ENCODE results near the gene RALGDS.
"Not testable (repeated sequence)": the region's sequence is repeated elsewhere in the genome, so short reads cannot be mapped to it uniquely, and the experiment has no call there.

Gene RALGDS

GRCh38 chr9:133088146-133088750, 32.8 kb downstream of the RALGDS start:
- no peak for DNase-seq (ENCODE audit: low spot score)

- DNase-seq (ENCODE audit: low spot score): no peak
These were observed 33.5 kb downstream of the RALGDS start for GRCh38 chr9:133087429-133088145.

- DNase-seq (ENCODE audit: low spot score): no peak
These were observed 34.1 kb downstream of the RALGDS start for GRCh38 chr9:133086894-133087293.

- DNase-seq (ENCODE audit: low spot score): not testable (repeated sequence)
These were observed 34.7 kb downstream of the RALGDS start for GRCh38 chr9:133086212-133086860.

- DNase-seq (ENCODE audit: low spot score): not testable (repeated sequence)
These were observed 37.4 kb downstream of the RALGDS start for GRCh38 chr9:133083688-133084087.

- not testable (repeated sequence) for DNase-seq (ENCODE audit: low spot score)
These were observed 38.9 kb downstream of the RALGDS start for GRCh38 chr9:133081957-133082644.

- not testable (repeated sequence) for DNase-seq (ENCODE audit: low spot score)
These were observed 40.0 kb downstream of the RALGDS start for GRCh38 chr9:133080786-133081779.

GRCh38 chr9:133080161-133080560, 40.9 kb downstream of the RALGDS start:
- DNase-seq (ENCODE audit: low spot score): no peak

GRCh38 chr9:133078486-133078885, 42.6 kb downstream of the RALGDS start:
- DNase-seq (ENCODE audit: low spot score): no peak

- DNase-seq (ENCODE audit: low spot score): no peak
These were observed 44.3 kb downstream of the RALGDS start for GRCh38 chr9:133076691-133077090.

GRCh38 chr9:133075925-133076630, 45.0 kb downstream of the RALGDS start:
- no peak for DNase-seq (ENCODE audit: low spot score)

- no peak for DNase-seq (ENCODE audit: low spot score)
These were observed 46.9 kb downstream of the RALGDS start for GRCh38 chr9:133074111-133074651.

- no peak for DNase-seq (ENCODE audit: low spot score)
These were observed 47.7 kb downstream of the RALGDS start for GRCh38 chr9:133073086-133074014.

GRCh38 chr9:133072210-133072609, 48.8 kb downstream of the RALGDS start:
- not testable (repeated sequence) for DNase-seq (ENCODE audit: low spot score)

- DNase-seq (ENCODE audit: low spot score): no peak
These were observed 49.4 kb downstream of the RALGDS start for GRCh38 chr9:133071484-133072150.

GRCh38 chr9:133070985-133071384, 50.1 kb downstream of the RALGDS start:
- DNase-seq (ENCODE audit: low spot score): not testable (repeated sequence)

GRCh38 chr9:133070500-133070961, 50.5 kb downstream of the RALGDS start:
- DNase-seq (ENCODE audit: low spot score): not testable (repeated sequence)

- not testable (repeated sequence) for DNase-seq (ENCODE audit: low spot score)
These were observed 52.6 kb downstream of the RALGDS start for GRCh38 chr9:133068431-133068830.

- no peak for DNase-seq (ENCODE audit: low spot score)
These were observed 53.2 kb downstream of the RALGDS start for GRCh38 chr9:133067813-133068212.
